ENCODE data around the gene SEPTIN14. TPM values are rescaled to one million over a fixed set of nuclear protein-coding genes. Genes with fewer than 3 reads are reported as not detected.

The SEPTIN14 gene
- total and polyA plus RNA-seq, 2 of the 4 experiments (the other 2 are of a cell fraction), result not detected

- intact Hi-C loops (cut with micrococcal nuclease), result no loop called here
- Histone ChIP-seq H3K9me3 (ENCODE audit: control insufficient read depth, insufficient read depth, low read length) (no peaks in the 10 kb centered on the region; the same call in 1 of the 2 replicates), H3K9me1 (ENCODE audit: insufficient read depth, low read length) (no peaks in the 10 kb centered on the region), H2AK5ac (ENCODE audit: low read depth, low read length) (no peak overlapping the region), H2BK15ac (ENCODE audit: low read depth, low read length) (no peak overlapping the region), H3K36me3 (ENCODE audit: control insufficient read depth, insufficient read depth, low read length) (no peaks in the 10 kb centered on the region), H2AFZ (replicated peaks; ENCODE audit: low read length, poor library complexity) (no peak overlapping the region), H4K91ac (ENCODE audit: insufficient read depth, low read depth, low read length) (no peak overlapping the region), H3K4ac (ENCODE audit: low read depth, low read length) (no peak overlapping the region), H3K4me1 (ENCODE audit: control insufficient read depth, insufficient read depth, low read length) (no peaks in the 10 kb centered on the region), H2BK5ac (ENCODE audit: low read depth, low read length, poor library complexity, severe bottlenecking) (no peak overlapping the region), H3K27ac (ENCODE audit: insufficient read depth, low read length) (no peak overlapping the region), H2BK20ac (ENCODE audit: low read depth, low read length) (no peak overlapping the region), H3K23ac (ENCODE audit: low read depth, low read length) (no peak overlapping the region), H3K14ac (replicated peaks; ENCODE audit: low read depth, low read length) (no peak overlapping the region), H3K18ac (ENCODE audit: low read depth, low read length) (no peak overlapping the region), H4K20me1 (ENCODE audit: insufficient read depth, low read length) (no peaks in the 10 kb centered on the region), H3K4me2 (ENCODE audit: low read depth, low read length) (no peak overlapping the region), H4K5ac (ENCODE audit: low read depth, low read length) (no peak overlapping the region), H3K9ac (ENCODE audit: low read depth, low read length) (no peak overlapping the region), H2AK9ac (replicated peaks; ENCODE audit: low read depth, low read length, poor library complexity) (no peak overlapping the region), H3K27me3 (ENCODE audit: control insufficient read depth, insufficient read depth, low read length) (no peaks in the 10 kb centered on the region), H3K79me1 (ENCODE audit: low read depth in 1 of 2, low read length in 2 of 2) (no peaks in the 10 kb centered on the region), H2BK120ac (ENCODE audit: low read depth, low read length) (no peak overlapping the region), H3K4me3 (ENCODE audit: insufficient read depth, low read depth, low read length) (no peak overlapping the region), H4K8ac (ENCODE audit: low read depth in 2 of 2, low read length in 2 of 2) (no peak overlapping the region), H3K56ac (ENCODE audit: extremely low read depth, insufficient read depth, low read length) (no peak overlapping the region)
- dilution Hi-C loops (cut with HindIII; ENCODE audit: low sequenced_read_pairs, unreplicated experiment), result no loop called here
- BruUV-seq (replicated peaks), result no TSS peak
- no CpG with 5 or more reads among the region's 5 CpGs for WGBS, 2 experiments (ENCODE audit: extremely low coverage in 2 of 2, insufficient read length in 1 of 2)
- in situ Hi-C loops (cut with MboI; ENCODE audit: low sequenced_read_pairs), result no loop called here
- TF ChIP-seq CEBPB (IDR thresholded peaks at IDR 0.05; ENCODE audit: low read depth, low read length) (peak; percentile 41; the same call in 1 of the 2 replicates), USF2 (IDR thresholded peaks at IDR 0.05; ENCODE audit: low read depth, low read length) (no peak)
- ChIA-PET CTCF (no interaction called here), POLR2A (ENCODE audit: unreplicated experiment) (no interaction called here)
- DNase-seq (no peak), ATAC-seq (ENCODE audit: low read depth) (no peak)
These were observed 70.5 kb downstream of the SEPTIN14 start for GRCh38 chr7:55792048-55792447.
